Measurements from ENCODE around the gene SLC23A2.
"Not testable (repeated sequence)": the region's sequence is repeated elsewhere in the genome, so short reads cannot be mapped to it uniquely, and the experiment has no call there.

Gene SLC23A2

GRCh38 chr20:5005326-5005725 lies 4.0 kb upstream of the SLC23A2 start:
- no peak for DNase-seq

DNA sequence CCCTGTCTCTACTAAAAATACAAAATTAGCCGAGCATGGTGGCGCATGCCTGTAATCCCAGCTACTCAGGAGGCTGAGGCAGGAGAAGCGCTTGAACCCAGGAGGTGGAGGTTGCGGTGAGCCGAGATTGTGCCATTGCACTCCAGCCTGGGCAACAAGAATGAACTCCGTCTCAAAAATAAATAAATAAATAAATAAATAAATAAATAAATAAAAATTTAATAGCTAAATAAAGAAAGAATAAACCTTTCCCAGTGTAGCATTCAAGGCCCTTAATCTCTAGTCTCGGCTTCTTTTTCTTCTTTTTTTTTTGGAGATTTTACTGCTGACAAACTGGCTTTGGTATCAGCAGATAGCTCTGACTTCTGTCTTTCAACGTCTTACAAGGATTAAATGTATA lies 3.5 kb upstream of the SLC23A2 start:
- DNase-seq: not testable (repeated sequence)

- DNase-seq: no peak
These were observed 2.3 kb upstream of the SLC23A2 start for GRCh38 chr20:5003626-5004025.

DNA sequence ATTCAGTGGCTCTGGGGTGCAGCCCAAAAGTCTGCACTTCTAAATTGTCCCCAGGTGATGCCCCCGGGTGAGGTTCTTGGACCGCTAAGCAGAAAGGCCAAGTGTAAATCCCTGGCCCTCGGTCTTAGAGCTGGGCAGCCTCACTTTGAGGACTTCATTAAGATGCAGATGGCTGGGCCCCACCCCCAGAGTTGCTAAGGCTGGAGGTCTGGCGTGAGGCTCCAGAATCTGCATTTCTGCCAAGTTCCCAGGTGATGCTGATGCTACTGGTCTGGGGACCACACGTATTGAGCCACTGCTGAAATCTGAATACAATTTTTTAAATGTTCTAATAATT lies 735 bp upstream of the SLC23A2 start:
- no peak for DNase-seq

- DNase-seq: peak; percentile 10
These were observed 792 bp downstream of the SLC23A2 start for GRCh38 chr20:5000263-5001173.

GRCh38 chr20:4999788-5000187 lies 1.5 kb downstream of the SLC23A2 start:
- DNase-seq: no peak

DNA sequence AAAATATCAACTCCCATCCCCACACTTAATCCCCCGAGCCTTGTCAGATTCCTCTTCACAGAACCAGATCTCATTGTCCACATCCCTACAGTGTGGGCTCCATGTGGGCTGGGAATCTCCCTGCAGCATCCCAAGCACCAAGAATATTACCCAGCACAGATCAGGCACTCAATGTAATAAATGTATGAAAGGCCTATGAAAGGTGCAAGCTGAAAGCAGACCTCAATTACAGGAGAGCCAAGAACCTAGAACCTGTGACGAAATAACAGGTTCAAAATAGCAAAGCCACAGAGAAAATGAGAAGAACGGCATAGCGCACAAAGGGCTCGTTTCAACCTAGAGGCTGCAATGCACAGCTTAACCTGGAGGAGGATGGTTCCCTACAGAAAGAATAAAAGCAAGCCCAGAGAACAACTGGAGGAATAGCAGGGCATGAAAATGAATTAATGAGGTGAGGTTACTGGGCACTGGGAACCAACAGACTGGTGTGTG lies 3.1 kb downstream of the SLC23A2 start:
- DNase-seq: no peak

DNA sequence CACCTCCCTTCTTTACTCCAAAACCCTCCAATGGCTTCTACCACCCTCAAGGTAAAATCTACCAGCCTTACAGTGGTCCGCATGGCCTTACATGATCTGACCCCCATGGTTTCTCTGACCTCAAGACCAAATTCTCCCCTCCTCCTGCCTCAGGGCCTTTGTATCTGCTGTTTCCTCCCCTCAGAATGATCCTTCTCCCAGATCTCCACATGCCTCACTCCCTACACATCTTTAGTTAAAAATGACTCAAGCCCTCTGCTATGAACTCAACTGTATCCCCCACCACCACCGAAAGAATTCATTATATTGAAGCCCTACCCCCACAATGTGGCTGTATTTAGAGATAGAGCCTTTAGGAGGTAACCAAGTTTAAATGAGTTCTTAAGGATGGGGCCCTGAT lies 4.1 kb downstream of the SLC23A2 start:
- no peak for DNase-seq

- DNase-seq: no peak
These were observed 11.7 kb downstream of the SLC23A2 start for GRCh38 chr20:4989570-4989969.

GRCh38 chr20:4987130-4987529 lies 14.2 kb downstream of the SLC23A2 start:
- no peak for DNase-seq

DNA sequence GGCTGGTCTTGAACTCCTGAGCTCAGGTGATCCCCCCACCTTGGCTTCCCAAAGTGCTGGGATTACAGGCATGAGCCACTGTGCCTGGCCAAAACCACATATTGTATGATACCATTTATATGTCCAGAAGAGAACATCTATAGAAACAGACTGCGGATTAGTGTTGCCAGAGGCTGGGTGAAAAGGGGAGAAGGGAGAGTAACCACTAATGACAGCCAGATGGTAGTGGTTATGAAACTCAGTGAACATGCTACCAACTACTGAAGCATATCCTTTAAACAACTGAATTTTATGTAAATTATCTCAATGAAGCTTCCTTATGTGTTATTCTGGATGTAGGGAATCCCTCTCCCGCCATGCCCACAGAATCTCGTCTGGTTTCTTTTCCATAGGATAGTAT lies 15.7 kb downstream of the SLC23A2 start:
- DNase-seq: no peak

DNA sequence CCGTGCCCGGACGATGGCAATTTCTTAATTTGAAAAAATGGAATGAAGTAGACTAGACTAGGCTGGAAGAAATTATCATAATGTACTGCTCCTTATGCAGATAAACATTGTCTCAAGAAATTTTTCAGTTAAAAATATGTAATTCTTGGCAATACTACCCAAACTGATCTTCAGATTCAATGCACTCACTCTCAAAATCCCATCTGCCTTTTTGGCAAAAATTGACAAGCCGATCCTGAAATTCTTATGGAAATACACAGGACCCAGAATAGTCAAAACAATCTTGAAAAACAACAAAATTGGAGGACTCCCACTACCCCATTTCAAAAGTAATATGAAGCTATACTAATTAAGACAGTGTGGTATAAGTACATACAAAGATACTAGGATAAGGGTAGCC lies 19.0 kb downstream of the SLC23A2 start:
- DNase-seq: no peak

- no peak for DNase-seq
These were observed 21.4 kb downstream of the SLC23A2 start for GRCh38 chr20:4979841-4980410.

- no peak for DNase-seq
These were observed 23.0 kb downstream of the SLC23A2 start for GRCh38 chr20:4978050-4978918.

DNA sequence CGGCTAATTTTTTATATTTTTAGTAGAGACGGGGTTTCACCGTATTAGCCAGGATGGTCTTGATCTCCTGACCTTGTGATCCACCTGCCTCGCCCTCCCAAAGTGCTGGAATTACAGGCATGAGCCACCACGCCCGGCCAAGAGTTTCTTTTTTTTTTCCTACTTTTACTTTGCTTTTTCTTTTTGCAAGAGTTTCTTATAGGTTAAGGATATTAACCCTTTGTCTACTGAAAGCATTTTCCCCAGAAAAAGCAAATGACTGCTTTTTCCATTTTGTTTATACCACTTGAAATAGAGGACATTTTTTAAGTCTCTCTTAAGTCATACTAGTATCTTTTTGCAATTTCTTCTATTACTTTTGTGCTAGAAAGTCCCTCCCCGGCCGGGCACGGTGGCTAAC lies 25.3 kb downstream of the SLC23A2 start:
- DNase-seq: not testable (repeated sequence)

- DNase-seq: no peak
These were observed 27.8 kb downstream of the SLC23A2 start for GRCh38 chr20:4973330-4974097.

DNA sequence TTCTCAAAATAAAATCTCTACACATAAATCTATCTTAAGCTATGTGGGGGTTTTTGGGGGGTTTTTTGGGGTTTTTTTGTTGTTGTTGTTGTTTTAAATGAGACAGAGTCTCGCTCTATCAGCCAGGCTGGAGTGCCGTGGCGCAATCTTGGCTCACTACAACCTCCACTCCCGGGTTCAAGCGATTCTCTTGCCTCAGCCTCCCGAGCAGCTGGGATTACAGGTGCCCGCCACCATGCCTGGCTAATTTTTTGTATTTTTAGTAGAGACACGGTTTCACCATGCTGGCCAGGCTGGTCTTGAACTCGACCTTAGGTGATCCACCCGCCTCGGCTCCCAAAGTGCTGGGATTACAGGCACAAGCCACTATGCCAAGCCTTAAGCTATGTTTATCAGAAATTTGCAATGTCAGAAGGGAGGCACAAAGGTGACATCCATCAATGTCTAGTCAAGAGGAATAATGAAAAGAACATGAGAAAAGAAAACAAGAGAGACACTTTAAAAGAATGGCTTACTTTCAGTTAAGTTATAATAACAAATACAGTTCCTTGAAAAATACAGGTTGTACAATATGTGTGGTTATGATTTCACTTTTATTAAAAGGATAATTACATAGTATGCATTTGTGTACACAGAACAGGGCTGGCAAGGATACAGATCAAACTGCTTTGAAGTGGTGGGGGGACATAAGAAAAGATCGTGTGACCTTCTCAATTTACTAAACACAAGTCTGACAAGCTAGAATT lies 28.6 kb downstream of the SLC23A2 start:
- DNase-seq: no peak

GRCh38 chr20:4971064-4971463 lies 30.2 kb downstream of the SLC23A2 start:
- DNase-seq: no peak

DNA sequence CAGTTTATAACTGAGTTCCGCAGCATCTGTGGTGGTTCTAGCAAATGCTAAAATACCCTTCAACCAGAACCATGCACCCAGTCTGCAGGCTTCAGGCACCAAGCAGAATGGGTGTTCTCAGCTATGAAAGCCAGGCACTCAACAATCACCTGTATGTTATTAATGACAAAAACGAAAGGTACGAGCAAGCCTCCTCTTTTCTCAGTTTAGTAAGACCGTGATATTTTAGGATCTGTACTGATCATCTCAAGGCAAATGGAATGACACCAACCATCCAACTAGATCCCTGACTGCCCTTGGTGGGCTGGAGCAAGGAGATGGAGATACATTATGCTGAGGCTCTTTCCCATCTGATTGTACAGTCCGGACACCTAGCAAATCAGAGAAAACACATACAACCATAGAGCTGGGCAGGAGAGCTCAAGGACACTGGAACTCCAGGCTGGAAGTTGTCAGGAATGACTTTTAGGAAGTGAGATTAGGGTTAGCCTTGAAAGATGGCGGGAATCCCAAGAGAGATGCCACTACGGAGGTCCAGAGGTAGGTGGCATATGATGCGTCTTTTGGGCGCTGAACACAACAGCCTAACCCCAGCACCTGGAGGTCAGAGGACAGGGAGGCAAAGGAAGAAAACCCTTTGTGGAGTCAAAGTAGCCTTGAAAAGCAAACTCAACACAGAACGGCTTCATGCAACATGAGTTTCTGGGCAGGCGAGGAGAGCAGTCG lies 33.4 kb downstream of the SLC23A2 start:
- DNase-seq: no peak

GRCh38 chr20:4966826-4967751 lies 34.2 kb downstream of the SLC23A2 start:
- DNase-seq: no peak
